AG04449 (cell line): ENCODE data around the gene TTYH1.

Experiments
- CTCF ChIA-PET: fragments of 350-600 bp; formaldehyde crosslinking; extraction: SDS; loops from one replicate; lab custom pipeline; 2021; ENCODE audit warnings: antibody characterized with exemption; lab: Yijun Ruan, JAX
- POLR2A ChIA-PET: fragments of 400-600, 350-600 bp; formaldehyde crosslinking; extraction: SDS; loops from one replicate; lab custom pipeline; 2020; ENCODE audit warnings: antibody characterized with exemption, inconsistent platforms; lab: Yijun Ruan, JAX
- DNase-seq: peaks from one replicate; pipeline ENCODE4 v3.0.0-alpha.2; 2010; ENCODE audit warnings: low read depth, low spot score
- H3K4me3 ChIP-seq: 2 replicates; pipeline ENCODE4 v1.5.1; 2011; ENCODE audit warnings: low read depth, mild to moderate bottlenecking, control low read depth, low read length
- TF ChIP-seq, protein P1 (sequence below): IDR thresholded peaks from one replicate; pipeline ENCODE4 v1.5.1; 2011; ENCODE audit warnings: mild to moderate bottlenecking, moderate library complexity, low read length, control low read depth, inconsistent platforms; ENCODE audit not compliant: insufficient read depth; ENCODE audit errors: missing control alignments

TTYH1 gene

DNA sequence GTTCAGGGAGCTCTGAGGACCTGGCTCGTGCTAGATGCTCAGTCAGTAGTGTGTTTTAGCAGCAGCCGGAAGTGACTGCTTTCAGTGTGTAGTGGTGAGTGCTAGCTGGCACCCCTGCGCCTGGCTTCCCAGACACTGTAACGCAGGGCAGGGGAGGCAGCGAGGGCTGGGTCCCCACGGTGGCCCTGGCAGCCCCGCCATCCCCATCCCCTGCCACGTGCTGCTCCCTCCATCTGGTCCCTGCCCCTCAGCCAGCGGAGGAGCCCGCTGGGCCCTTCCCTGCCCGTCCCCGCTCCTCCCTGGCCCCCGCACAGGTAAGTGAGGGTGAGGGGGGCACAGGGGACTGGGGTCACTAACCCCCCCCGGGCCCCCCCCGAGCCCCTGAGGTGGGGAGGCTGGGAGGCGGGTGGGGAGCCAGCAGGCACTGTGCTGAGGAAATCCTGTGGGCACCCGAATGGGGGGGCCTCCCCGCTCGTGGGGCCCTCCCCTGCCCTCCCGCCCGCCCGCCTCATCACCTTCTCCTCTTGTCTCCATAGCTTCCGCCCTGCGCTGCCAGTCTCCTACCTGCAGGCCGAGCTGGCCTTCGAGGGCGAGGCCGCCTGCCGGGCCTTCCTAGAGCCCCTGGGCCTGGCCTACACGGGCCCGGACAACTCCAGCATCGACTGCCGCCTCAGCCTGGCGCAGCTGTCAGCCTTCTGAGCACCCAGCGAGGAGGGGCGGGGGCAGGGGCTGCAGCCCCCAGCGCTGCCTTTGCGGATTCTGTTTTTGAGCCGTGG is 45.2 kb downstream of the TTYH1 start:
- POLR2A ChIA-PET = interaction anchor here (3.3 to 3.4 kb wide), 2 partner anchors 12 kb away, joined by 29 to 49 read pairs; partner anchors contain the start of gene LENG8
- CTCF ChIA-PET = interaction anchor here (1.5 kb wide), 1 partner anchor 10 kb away, joined by 4 read pairs; no protein-coding TSS in a partner anchor
- no peak overlapping the region for H3K4me3 ChIP-seq
- DNase-seq = no peak
- TF ChIP-seq, protein P1, sequence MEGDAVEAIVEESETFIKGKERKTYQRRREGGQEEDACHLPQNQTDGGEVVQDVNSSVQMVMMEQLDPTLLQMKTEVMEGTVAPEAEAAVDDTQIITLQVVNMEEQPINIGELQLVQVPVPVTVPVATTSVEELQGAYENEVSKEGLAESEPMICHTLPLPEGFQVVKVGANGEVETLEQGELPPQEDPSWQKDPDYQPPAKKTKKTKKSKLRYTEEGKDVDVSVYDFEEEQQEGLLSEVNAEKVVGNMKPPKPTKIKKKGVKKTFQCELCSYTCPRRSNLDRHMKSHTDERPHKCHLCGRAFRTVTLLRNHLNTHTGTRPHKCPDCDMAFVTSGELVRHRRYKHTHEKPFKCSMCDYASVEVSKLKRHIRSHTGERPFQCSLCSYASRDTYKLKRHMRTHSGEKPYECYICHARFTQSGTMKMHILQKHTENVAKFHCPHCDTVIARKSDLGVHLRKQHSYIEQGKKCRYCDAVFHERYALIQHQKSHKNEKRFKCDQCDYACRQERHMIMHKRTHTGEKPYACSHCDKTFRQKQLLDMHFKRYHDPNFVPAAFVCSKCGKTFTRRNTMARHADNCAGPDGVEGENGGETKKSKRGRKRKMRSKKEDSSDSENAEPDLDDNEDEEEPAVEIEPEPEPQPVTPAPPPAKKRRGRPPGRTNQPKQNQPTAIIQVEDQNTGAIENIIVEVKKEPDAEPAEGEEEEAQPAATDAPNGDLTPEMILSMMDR = no peak

DNA sequence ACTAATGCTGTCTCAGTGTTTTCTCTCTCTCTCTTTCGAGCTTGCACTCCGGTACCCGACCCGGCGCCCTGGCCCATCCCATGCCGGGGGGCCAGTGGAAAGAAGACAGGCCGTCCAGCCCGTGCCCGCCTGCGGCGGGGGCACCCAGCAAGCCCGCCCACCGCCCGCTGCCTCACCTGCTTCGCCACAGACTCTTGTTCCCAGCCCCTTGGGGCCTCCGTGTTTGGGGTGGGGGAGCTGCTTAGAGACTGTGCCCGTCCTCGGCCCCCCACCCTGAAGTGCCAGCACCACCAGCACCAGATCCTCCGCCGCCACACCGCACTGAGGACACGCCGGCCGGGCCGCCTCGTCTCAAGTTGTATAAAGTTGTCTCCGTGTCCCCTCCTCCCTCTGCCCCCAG is 45.9 kb downstream of the TTYH1 start:
- TF ChIP-seq, protein P1 = no peak
- POLR2A ChIA-PET = interaction anchor here (3.4 kb wide), 1 partner anchor 13 kb away, joined by 49 read pairs; the partner anchor contains the start of gene LENG8
- CTCF ChIA-PET = interaction anchor here (1.5 kb wide), 1 partner anchor 11 kb away, joined by 4 read pairs; no protein-coding TSS in a partner anchor
- no peak for DNase-seq
- no peak overlapping the region for H3K4me3 ChIP-seq

DNA sequence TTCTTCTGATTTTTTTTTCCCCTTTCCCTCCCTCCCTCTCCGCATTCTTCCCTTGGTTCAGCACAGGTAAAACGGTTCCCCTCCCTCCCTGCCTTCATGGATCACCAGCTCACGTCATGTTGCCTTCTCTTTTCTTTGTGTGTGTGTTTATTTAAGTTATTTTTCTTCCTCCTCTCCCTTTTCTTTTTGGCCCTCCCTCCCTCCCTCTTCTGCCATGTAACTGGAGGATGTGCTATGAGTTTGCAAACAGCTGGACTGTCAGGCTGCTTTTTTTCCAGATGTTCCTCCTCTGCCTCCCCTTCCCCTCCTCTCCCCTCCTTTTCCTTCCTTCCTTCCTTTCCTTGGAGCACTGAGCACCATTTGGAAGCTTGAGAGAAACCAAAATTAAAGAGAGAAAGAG is 46.3 kb downstream of the TTYH1 start:
- ChIA-PET POLR2A (interaction anchor here (2.3 to 3.4 kb wide), 2 partner anchors 12 to 14 kb away, joined by 17 to 49 read pairs; partner anchors contain the start of genes CDC42EP5 and LENG8), CTCF (interaction anchor here (1.2 to 1.5 kb wide), 2 partner anchors 11 to 13 kb away, joined by 4 read pairs; no protein-coding TSS in a partner anchor)
- no peak for DNase-seq
- TF ChIP-seq, protein P1 = no peak
- H3K4me3 ChIP-seq = no peak overlapping the region; the same call in 1 of the 2 replicates

DNA sequence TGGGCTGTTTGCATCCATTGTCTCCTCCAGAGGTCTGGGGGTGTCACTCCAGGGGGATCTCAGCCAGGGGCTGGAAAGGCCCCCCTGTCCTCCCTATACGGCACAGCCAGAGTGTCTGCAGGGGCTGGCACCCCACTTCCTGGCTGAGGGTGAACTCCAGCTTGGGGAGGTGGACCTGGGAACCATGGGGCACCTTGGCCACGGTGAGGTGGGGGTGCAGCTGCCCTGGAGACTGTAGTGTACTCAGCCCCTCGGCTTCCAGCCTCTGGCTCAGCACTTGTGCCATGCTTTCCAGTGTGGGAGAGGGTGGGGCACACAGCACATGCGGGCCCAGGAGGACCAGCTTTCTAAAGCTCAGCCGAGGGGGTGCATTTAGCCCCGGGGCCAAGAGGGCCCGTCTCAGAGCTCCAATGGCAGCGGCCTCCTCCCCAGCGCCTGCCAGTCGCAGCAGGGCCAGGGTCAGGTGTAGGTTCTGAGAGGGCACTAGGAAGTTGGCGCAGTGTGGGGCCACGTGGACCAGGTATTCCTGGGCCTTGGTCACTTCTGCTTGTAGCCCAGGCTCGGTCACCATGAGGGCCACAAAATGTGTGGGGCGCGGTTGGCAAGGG is 46.9 kb downstream of the TTYH1 start:
- CTCF ChIA-PET = interaction anchor here (1.0 to 1.5 kb wide), 3 partner anchors 8 to 14 kb away, joined by 4 read pairs; no protein-coding TSS in a partner anchor
- POLR2A ChIA-PET = interaction anchor here (0.6 to 3.4 kb wide), 5 partner anchors 9 to 1814 kb away, joined by 3 to 49 read pairs (median 17); partner anchors contain the start of genes CDC42EP5 and LENG8
- TF ChIP-seq, protein P1 = no peak
- H3K4me3 ChIP-seq = peak overlapping the region; percentile 63
- no peak for DNase-seq

DNA sequence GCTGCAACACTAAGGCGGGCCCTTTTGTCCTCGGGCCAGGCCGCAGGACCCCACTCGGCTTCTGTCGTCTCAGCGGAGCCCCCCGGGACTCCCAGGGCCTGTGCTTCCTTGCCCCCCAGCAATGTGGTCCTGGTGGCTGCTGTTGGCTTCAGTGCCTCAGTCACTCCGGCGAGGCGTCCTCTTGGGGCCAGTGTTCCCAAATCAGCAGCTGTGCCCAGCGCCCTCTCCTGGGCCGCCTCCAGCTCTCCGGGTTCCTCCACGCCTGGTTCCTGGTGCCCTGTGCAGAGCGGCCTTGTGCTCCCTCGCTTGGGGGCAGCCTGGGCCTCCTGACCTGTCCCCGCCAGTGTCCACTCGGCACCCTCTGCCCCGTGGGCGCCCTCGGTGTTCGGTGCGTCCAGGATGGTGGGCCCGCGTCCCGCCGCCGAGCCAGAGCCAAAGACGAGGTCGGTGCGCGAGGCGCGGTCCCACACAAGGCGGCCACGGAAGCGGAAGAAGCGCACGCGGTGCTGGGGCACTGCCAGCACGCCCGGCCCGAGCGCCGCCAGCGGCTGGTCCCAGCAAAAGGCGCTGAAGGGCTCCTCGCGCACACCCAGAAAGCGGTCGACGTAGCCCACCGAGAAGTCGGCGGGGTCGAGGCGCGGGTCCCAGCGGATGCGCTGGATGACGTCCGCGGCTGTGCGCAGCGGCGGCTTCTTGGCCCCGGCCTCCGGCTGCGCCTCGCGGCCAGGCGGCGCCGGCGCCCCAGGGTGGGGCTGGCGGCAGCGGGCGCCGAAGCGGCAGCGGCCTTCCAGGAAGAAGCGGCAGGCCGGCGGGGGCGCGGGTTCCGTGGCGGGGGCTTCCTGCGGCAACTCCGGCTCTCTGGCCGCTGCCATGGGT is 47.6 kb downstream of the TTYH1 start:
- TF ChIP-seq, protein P1 = peak; percentile 40
- no peak for DNase-seq
- H3K4me3 ChIP-seq = peak overlapping the region; percentile 63
- POLR2A ChIA-PET = interaction anchor here (0.6 to 3.4 kb wide), 6 partner anchors 9 to 1814 kb away, joined by 3 to 49 read pairs (median 14); partner anchors contain the start of genes CDC42EP5 and LENG8
- CTCF ChIA-PET = interaction anchor here (1.0 to 1.2 kb wide), 2 partner anchors 9 to 15 kb away, joined by 4 read pairs; no protein-coding TSS in a partner anchor
